C4-2B (cell line): ENCODE data around the gene PAK5.

Experiments
- H3K27ac ChIP-seq: fragments of 450-650 bp; 2 replicates; pipeline ENCODE4 v1.5.1; 2017
- CTCF ChIP-seq: fragments of 450-650 bp; conservative IDR thresholded peaks from 2 replicates; pipeline ENCODE4 v1.5.1; 2017; ENCODE audit warnings: mild to moderate bottlenecking
- ZFX ChIP-seq: fragments of 450-650 bp; IDR thresholded peaks from 2 replicates; pipeline ENCODE4 v1.6.1; 2017

Gene PAK5

GRCh38 chr20:9867196-9867980, 28.5 kb upstream of the PAK5 start:
- no peak overlapping the region for H3K27ac ChIP-seq
- TF ChIP-seq ZFX (no peak), CTCF (no peak)

DNA sequence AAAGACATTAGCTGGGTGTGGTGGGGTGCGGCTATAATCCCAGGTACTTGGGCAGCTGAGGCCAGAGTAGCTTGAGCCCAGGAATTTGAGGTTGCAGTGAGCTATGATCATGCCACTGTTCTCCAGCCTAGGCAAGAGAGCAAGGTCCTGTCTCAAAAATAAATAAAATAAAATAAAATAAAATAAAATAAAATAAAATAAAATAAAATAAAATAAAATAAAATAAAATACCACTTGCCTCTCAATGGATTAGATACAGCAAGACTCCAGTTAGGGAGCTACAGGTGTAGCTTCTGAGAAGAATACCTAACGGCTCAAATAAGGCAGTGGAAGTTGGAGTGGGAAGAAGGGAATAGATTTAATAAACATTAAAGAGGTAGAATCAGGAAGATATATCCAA, 13.7 kb upstream of the PAK5 start:
- H3K27ac ChIP-seq = no peak overlapping the region
- no peak for TF ChIP-seq ZFX

DNA sequence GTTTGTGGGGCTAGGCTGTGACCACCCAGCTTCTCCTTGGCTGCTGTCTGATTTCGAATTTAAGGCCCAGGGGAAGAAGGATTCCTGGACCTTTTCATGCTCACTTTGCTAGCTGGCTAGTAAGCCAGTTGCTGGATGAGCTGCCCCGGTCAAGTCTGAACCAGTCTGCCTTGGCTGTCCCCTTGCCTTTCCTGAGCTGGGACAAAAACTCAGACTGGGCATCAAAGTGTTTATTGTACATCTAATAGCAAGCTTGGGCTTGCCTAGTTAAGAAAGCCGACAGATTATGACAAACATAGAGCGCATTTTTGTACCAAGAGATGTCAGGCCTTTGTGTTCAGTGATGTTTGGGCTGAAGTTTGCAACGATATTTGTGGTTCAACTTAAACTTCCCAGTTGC, 750 bp upstream of the PAK5 start:
- TF ChIP-seq CTCF = no peak
- no peak for TF ChIP-seq ZFX
- no peak overlapping the region for H3K27ac ChIP-seq

GRCh38 chr20:9838035-9838377, 870 bp downstream of the PAK5 start:
- no peak overlapping the region for H3K27ac ChIP-seq
- TF ChIP-seq CTCF (no peak), ZFX (no peak)

GRCh38 chr20:9837634-9838033, 1.2 kb downstream of the PAK5 start:
- no peak overlapping the region for H3K27ac ChIP-seq
- TF ChIP-seq ZFX = no peak
- no peak for TF ChIP-seq CTCF

DNA sequence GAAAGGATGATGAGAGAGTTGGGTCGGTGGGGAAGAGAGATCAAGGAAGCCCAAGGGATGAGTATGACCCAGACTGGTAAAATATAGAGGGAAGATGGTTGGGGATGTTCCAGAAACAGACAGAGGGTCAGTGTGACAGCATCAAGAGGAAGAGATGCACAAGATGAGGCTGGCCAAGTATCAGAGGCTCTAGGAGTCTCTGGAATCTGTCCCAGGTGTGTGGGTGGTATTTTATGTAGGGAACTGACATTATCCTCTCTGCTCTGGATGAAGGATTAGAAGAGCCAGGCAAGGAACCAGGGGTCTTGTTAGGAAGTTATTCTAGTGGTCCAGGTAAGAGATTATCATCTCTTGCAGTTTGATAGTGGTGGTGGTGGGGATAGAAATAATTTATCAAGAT, 3.6 kb downstream of the PAK5 start:
- TF ChIP-seq CTCF (no peak), ZFX (no peak)
- no peak overlapping the region for H3K27ac ChIP-seq

- no peak overlapping the region for H3K27ac ChIP-seq
- TF ChIP-seq CTCF = no peak
- no peak for TF ChIP-seq ZFX
These were observed 7.8 kb downstream of the PAK5 start for GRCh38 chr20:9831032-9831431.

- TF ChIP-seq ZFX = no peak
- no peak for TF ChIP-seq CTCF
- no peak overlapping the region for H3K27ac ChIP-seq
These were observed 9.0 kb downstream of the PAK5 start for GRCh38 chr20:9829835-9830234.
